ENCODE measurements around the gene TBC1D4. TPM values are rescaled to one million over a fixed set of nuclear protein-coding genes. Genes with fewer than 3 reads are reported as not detected.

The TBC1D4 gene
- polyA plus RNA-seq, 1 donor from 2014 or later = 3.9 TPM

- no peak overlapping the region for H3K4me2 ChIP-seq (ENCODE audit: low read length)
- H3K4me3 ChIP-seq (ENCODE audit: low read length) = no peak overlapping the region
- H3K9ac ChIP-seq (ENCODE audit: low read length) = no peak overlapping the region
- TF ChIP-seq CTCF (IDR thresholded peaks at IDR 0.05; ENCODE audit: poor library complexity, severe bottlenecking) = no peak
- no peaks in the 10 kb centered on the region for H3K79me2 ChIP-seq (replicated peaks; ENCODE audit: insufficient read depth, low read length)
- H3K27me3 ChIP-seq (ENCODE audit: insufficient read depth, low read depth, low read length) = no peaks in the 10 kb centered on the region
- H3K36me3 ChIP-seq (ENCODE audit: insufficient read depth, low read length) = no peaks in the 10 kb centered on the region
- H3K9me3 ChIP-seq (ENCODE audit: low read length) = no peaks in the 10 kb centered on the region
- no peaks in the 10 kb centered on the region for H3K9me2 ChIP-seq (ENCODE audit: insufficient read depth, low read length)
- H3F3A ChIP-seq (ENCODE audit: insufficient read depth, low read length, poor library complexity, severe bottlenecking) = peaks cover 3% of the 10 kb centered on the region
- H3K27ac ChIP-seq (ENCODE audit: low read length) = no peak overlapping the region
- no peaks in the 10 kb centered on the region for H4K20me1 ChIP-seq (ENCODE audit: insufficient read depth)
- H2AFZ ChIP-seq (ENCODE audit: low read depth, low read length) = no peak overlapping the region
These were observed 77.2 kb downstream of the TBC1D4 start for GRCh38 chr13:75404726-75405125.

GRCh38 chr13:75402787-75403186, 79.2 kb downstream of the TBC1D4 start:
- Histone ChIP-seq H3K9me2 (ENCODE audit: insufficient read depth, low read length) (no peaks in the 10 kb centered on the region), H3K79me2 (replicated peaks; ENCODE audit: insufficient read depth, low read length) (no peaks in the 10 kb centered on the region)
- TF ChIP-seq CTCF (IDR thresholded peaks at IDR 0.05; ENCODE audit: poor library complexity, severe bottlenecking) = no peak
- TF ChIP-seq REST (IDR thresholded peaks at IDR 0.05; ENCODE audit: borderline replicate concordance) = no peak
- TF ChIP-seq POLR2AphosphoS5 (IDR thresholded peaks at IDR 0.05) = no peak
- no peak for TF ChIP-seq TAF1 (IDR thresholded peaks at IDR 0.05; ENCODE audit: low read depth)
- no peak for TF ChIP-seq RAD21 (conservative IDR thresholded peaks at IDR 0.05)
- TF ChIP-seq EP300 (conservative IDR thresholded peaks at IDR 0.05; ENCODE audit: poor library complexity, severe bottlenecking) = no peak
- no peak for TF ChIP-seq MXI1 (conservative IDR thresholded peaks at IDR 0.05; ENCODE audit: poor library complexity, severe bottlenecking)
- TF ChIP-seq EZH2 (IDR thresholded peaks at IDR 0.05; ENCODE audit: borderline replicate concordance, insufficient read depth, low read length, poor library complexity, severe bottlenecking) = no peak
- no peak for TF ChIP-seq SMC3 (conservative IDR thresholded peaks at IDR 0.05; ENCODE audit: poor library complexity)

More at GRCh38 chr13:75402787-75403186, 79.2 kb downstream of the TBC1D4 start:
- no peaks in the 10 kb centered on the region for H4K20me1 ChIP-seq (ENCODE audit: insufficient read depth)
- H3F3A ChIP-seq (ENCODE audit: insufficient read depth, low read length, poor library complexity, severe bottlenecking) = peaks cover 3% of the 10 kb centered on the region
- H3K27ac ChIP-seq (ENCODE audit: low read length) = no peak overlapping the region
- no peaks in the 10 kb centered on the region for H3K9me3 ChIP-seq (ENCODE audit: low read length)
- no peaks in the 10 kb centered on the region for H3K27me3 ChIP-seq (ENCODE audit: insufficient read depth, low read depth, low read length)
- no peaks in the 10 kb centered on the region for H3K36me3 ChIP-seq (ENCODE audit: insufficient read depth, low read length)
- H3K9ac ChIP-seq (ENCODE audit: low read length) = no peak overlapping the region
- no peak overlapping the region for H3K4me3 ChIP-seq (ENCODE audit: low read length)
- H2AFZ ChIP-seq (ENCODE audit: low read depth, low read length) = no peak overlapping the region
- no peak overlapping the region for H3K4me2 ChIP-seq (ENCODE audit: low read length)
